ENCODE measurements around the gene ACTG1.

DNA sequence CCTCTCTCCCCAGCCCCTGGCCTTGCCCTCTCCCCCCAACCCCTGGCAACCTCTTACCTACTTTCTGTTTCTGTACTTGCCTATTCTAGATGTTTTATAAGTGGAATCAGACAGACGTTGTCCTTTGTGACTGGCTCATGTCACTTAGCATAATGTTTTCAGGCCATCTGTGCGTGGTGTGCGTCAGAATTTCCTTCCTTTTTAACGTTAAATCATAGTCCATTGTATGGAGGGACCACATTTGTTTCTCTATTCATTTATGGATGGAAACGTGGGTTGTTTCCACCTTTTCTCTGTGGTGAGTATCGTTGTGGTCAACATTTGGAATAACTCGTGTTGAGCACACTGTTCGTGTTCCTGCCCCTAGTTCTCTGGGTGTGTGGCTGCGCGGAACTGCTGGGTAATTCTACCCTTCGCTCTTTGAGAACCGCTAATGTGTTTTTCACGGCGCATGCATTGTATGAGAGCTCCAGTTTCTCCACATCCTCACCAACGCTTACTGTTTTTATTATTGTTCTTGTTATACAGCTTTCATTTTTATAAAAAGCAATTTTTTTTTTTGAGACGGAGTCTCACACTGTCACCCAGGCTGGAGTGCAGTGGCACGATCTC is 26.3 kb downstream of the ACTG1 start:
- no peak for TF ChIP-seq EP300 (IDR thresholded peaks at IDR 0.05)
- TF ChIP-seq, protein P1, sequence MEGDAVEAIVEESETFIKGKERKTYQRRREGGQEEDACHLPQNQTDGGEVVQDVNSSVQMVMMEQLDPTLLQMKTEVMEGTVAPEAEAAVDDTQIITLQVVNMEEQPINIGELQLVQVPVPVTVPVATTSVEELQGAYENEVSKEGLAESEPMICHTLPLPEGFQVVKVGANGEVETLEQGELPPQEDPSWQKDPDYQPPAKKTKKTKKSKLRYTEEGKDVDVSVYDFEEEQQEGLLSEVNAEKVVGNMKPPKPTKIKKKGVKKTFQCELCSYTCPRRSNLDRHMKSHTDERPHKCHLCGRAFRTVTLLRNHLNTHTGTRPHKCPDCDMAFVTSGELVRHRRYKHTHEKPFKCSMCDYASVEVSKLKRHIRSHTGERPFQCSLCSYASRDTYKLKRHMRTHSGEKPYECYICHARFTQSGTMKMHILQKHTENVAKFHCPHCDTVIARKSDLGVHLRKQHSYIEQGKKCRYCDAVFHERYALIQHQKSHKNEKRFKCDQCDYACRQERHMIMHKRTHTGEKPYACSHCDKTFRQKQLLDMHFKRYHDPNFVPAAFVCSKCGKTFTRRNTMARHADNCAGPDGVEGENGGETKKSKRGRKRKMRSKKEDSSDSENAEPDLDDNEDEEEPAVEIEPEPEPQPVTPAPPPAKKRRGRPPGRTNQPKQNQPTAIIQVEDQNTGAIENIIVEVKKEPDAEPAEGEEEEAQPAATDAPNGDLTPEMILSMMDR (IDR thresholded peaks at IDR 0.05): no peak
